ENCODE measurements around the gene SND1.

SND1 gene

GRCh38 chr7:127708788-127709187 is 56.8 kb downstream of the SND1 start:
- TF ChIP-seq, protein P1, sequence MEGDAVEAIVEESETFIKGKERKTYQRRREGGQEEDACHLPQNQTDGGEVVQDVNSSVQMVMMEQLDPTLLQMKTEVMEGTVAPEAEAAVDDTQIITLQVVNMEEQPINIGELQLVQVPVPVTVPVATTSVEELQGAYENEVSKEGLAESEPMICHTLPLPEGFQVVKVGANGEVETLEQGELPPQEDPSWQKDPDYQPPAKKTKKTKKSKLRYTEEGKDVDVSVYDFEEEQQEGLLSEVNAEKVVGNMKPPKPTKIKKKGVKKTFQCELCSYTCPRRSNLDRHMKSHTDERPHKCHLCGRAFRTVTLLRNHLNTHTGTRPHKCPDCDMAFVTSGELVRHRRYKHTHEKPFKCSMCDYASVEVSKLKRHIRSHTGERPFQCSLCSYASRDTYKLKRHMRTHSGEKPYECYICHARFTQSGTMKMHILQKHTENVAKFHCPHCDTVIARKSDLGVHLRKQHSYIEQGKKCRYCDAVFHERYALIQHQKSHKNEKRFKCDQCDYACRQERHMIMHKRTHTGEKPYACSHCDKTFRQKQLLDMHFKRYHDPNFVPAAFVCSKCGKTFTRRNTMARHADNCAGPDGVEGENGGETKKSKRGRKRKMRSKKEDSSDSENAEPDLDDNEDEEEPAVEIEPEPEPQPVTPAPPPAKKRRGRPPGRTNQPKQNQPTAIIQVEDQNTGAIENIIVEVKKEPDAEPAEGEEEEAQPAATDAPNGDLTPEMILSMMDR (IDR thresholded peaks at IDR 0.05) = peak; percentile 72

DNA sequence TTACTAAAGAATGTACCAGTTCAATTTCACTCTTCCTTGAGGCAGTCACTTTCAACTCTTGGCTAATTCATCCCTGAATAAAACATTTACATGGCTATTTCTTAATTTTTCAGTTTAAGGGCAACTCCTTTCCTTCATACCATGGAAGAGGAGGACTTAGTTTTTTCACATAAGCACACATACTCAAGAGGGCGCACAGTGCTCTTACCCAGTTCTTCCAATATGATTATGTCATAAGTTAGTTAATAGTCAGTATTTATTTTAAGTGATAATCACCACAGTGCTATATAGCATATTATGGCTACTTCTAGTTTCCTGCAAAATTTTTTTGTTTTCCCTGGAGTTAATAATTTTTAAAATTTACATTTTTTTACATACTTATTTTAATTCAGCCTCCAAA is 58.6 kb downstream of the SND1 start:
- TF ChIP-seq, protein P1 (IDR thresholded peaks at IDR 0.05) = no peak

GRCh38 chr7:127711872-127712271 is 59.9 kb downstream of the SND1 start:
- TF ChIP-seq, protein P1 (IDR thresholded peaks at IDR 0.05) = no peak

DNA sequence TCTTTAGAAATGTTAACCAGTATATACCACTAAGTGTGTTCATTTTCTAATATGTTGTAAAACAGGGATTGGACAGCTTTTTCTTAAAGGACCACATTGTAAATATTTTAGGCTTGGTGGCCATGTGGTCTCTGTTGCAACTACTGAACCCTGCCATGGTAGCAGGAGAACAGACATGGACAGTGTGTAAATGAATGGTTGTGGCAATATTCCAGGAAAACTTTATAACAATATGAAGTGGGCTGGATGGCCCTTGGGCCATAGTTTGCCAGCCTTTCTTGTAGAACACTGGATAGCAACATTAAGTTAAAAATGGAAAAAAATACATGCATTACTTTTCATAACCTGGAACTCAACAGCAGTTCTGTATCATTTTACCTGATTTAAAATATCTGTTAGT is 61.0 kb downstream of the SND1 start:
- TF ChIP-seq, protein P1 (IDR thresholded peaks at IDR 0.05) = no peak

GRCh38 chr7:127713758-127714157 is 61.8 kb downstream of the SND1 start:
- TF ChIP-seq, protein P1 (IDR thresholded peaks at IDR 0.05) = no peak

- TF ChIP-seq, protein P1 (IDR thresholded peaks at IDR 0.05) = no peak
These were observed 63.3 kb downstream of the SND1 start for GRCh38 chr7:127715272-127715671.

- TF ChIP-seq, protein P1 (IDR thresholded peaks at IDR 0.05) = no peak
These were observed 63.9 kb downstream of the SND1 start for GRCh38 chr7:127715901-127716300.

Data from LNCAP (cell line).